ENCODE measurements around the gene AJM1.
"Not testable (repeated sequence)": the region's sequence is repeated elsewhere in the genome, so short reads cannot be mapped to it uniquely, and the experiment has no call there.

DNA sequence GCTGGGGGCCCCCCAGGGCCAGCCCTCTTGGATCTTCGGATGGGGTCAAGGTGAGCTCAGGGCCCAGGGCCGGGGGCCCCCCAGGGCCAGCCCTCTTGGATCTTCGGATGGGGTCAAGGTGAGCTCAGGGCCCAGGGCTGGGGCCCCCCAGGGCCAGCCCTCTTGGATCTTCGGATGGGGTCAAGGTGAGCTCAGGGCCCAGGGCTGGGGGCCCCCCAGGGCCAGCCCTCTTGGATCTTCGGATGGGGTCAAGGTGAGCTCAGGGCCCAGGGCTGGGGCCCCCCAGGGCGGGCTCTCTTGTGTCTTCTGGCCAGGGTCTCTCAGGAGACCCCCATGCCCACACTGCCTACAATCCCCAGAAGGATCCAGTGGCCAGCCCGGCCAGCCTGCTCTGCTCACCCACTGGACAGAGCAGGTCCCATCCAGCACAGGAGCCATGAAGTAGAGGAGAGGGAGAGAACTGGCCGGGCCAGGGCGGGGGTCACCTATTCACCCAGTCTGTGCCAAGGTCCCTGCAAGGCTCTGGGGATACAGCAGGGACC lies 39.2 kb upstream of the AJM1 start:
- TF ChIP-seq, protein P1, sequence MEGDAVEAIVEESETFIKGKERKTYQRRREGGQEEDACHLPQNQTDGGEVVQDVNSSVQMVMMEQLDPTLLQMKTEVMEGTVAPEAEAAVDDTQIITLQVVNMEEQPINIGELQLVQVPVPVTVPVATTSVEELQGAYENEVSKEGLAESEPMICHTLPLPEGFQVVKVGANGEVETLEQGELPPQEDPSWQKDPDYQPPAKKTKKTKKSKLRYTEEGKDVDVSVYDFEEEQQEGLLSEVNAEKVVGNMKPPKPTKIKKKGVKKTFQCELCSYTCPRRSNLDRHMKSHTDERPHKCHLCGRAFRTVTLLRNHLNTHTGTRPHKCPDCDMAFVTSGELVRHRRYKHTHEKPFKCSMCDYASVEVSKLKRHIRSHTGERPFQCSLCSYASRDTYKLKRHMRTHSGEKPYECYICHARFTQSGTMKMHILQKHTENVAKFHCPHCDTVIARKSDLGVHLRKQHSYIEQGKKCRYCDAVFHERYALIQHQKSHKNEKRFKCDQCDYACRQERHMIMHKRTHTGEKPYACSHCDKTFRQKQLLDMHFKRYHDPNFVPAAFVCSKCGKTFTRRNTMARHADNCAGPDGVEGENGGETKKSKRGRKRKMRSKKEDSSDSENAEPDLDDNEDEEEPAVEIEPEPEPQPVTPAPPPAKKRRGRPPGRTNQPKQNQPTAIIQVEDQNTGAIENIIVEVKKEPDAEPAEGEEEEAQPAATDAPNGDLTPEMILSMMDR (conservative IDR thresholded peaks at IDR 0.05; ENCODE audit: low read length), result not testable (repeated sequence)
- TF ChIP-seq EZH2phosphoT487 (IDR thresholded peaks at IDR 0.05; ENCODE audit: borderline replicate concordance, low read depth, low read length), result not testable (repeated sequence)

All from OCI-LY7 (cell line).